Stimulated activated CD4-positive, alpha-beta T cell treated with anti-CD3 and anti-CD28 coated beads, Interleukin-12 subunit alpha, Interleukin-12 subunit beta, amount 100 ng/mL, for 48 hours (primary cell): ENCODE data around the gene NSD1.
"Not testable (repeated sequence)": the region's sequence is repeated elsewhere in the genome, so short reads cannot be mapped to it uniquely, and the experiment has no call there.

Experiments used
- DNase-seq, 3 donors: peaks; one replicate each; pipeline ENCODE4 v3.0.0-alpha.2; 2020; ENCODE audit warnings: low read depth in 2 of 3, low spot score in 1 of 3

Gene NSD1

DNA sequence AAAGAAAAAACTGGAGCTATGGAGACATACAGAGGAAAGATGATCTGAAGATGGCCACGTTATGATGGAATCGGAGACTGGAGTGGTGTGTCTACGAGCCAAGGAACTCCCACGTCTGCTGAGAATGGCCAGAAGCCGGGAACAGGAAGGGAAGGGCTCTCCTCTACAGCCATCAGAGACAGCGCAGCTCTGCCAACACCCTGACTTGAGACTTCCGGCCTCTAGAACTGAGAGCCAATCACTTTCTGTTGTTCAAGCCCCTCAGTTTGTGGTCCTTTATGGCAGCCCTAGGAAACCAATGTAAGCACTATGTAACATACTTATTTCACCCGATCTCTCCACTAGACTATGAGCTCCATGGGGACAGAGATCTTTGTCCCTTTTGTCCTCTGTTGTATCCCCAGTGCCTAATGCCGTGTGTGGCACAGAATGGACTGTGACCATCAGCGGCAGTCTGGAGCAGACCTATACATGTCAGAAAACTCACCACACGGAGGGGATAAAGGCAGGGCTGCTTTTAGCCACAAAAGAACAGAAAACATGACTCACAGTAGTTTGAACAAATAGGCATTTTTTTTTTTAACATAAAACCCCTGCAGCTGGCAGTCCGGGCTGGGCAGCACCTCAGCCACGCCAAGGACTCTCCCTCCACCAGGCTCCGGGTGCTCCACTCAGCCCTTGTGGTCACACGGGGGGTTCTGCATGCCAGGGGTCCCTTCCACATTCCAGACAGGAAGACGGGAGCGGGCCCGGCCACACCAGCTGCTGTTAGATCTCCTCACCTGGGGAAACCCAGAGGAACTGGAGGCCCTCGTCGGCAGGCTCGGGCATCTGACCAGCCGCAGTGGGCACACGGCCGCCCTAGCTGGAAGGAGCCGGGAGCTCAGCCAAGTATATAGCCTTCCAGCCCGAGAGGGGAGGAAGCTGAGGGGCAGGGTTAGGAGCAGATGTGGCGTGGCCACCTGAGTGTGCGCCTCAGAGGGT lies 194.3 kb downstream of the NSD1 start:
- DNase-seq = no peak

DNA sequence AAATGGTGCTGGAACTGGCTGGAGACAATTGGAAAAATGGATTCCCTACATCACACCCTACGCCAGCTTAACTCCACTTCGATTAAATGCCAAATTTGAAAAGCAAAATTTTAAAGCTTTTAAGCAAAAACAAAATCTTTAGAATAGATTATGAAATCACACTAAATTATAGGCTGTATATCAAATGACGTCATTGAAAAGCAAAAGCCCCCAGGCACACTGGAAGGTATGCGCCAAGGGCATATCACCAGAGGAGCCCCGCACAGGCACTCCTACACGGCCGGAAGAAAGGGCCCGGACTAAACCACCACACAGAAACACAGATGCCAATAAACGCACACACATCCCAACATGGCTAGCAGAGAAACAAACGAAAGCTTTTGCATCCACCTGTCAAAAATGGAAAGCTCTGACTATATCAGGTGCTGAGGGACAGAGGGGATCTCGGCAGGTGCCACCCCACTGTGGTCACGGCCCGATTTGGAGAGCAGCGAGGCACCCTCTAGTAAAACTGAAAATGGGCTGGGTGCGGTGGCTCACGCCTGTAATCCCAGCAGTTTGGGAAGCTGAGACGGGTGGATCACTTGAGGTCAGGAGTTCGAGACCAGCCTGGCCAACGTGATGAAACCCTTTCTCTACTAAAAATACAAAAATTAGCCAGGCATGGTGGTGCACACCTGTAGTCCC lies 195.1 kb downstream of the NSD1 start:
- DNase-seq = no peak

DNA sequence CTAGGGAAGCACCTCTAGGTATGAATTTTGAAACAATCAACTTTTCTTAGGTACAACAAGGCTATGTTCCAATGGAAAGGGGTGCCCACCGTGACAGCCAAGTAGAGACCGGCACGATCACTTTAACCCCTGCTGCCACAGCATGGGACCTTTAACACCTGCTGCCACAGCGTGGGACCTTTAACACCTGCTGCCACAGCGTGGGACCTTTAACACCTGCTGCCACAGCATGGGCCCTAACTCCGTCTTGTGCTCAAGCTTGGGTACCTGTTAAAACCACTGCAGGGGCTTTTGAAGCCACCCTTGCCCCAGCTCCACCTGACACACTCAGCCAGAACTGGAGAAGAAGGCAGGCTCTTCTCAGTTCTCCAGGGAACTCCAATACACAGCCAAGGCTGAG lies 196.3 kb downstream of the NSD1 start:
- DNase-seq = no peak

DNA sequence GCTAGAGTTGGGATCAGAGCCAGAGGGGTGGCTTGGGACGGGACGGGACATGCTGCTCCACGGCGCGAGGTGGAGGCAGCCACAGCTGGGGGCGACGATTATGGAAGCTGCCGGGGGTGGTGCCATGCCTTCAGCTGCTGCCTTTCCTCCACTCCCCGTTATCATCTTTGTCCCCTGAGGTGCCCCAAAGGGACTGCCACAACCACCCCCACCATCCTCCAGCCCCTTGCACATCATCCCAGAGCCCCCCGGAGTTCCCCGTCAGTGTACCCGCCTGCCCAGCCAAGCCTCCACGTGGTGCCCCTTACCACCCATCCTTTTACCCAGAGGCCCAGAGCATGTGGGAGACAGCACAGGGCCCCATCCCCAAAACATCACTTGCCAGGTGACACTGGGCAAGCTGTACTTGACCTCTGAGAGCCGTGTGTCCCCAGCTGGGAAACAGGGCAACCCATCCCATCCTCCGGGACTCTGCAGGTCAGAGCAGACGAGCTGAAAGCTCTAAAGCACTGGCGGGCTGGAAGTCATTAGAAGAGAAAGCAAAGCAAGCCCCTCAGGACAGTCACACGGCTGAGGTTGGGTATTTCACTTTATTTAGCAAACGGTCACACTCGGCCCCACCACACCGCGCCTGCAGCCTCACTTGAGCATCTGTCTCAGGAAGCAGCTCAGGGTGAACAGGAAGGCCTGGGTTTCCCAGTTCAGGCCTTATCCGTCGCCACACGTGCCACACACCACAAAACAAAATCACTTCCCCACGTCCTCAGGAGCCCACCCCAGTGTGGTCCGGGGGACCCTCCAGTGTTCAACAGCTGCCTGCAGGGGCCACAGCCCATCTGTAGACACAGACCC lies 197.6 kb downstream of the NSD1 start:
- DNase-seq = no peak

- no peak for DNase-seq
Measured at GRCh38 chr5:177332031-177332895, 198.7 kb downstream of the NSD1 start.

GRCh38 chr5:177332896-177333260 lies 199.3 kb downstream of the NSD1 start:
- no peak for DNase-seq

GRCh38 chr5:177333420-177334154 lies 200.0 kb downstream of the NSD1 start:
- DNase-seq = no peak

DNA sequence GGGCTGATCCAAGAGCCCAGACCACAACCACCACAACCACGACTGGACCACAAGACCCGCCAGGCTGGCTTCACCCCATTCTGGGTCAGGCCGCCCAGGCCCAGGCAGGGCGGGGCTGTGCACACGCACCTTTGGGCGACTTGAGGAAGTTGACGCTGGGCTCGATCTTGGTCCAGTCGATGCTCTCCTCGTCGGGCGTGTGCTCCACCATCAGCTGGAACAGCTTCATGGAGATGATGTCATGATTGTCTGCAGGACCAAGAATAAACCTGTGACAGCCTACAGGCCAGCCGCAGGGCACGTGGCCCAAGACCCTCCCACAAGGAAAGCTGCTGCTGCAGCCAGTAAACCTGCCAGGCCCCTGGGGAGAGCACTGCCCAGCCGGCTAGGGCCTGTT lies 200.6 kb downstream of the NSD1 start:
- no peak for DNase-seq

GRCh38 chr5:177334781-177335700 lies 201.5 kb downstream of the NSD1 start:
- no peak for DNase-seq

DNA sequence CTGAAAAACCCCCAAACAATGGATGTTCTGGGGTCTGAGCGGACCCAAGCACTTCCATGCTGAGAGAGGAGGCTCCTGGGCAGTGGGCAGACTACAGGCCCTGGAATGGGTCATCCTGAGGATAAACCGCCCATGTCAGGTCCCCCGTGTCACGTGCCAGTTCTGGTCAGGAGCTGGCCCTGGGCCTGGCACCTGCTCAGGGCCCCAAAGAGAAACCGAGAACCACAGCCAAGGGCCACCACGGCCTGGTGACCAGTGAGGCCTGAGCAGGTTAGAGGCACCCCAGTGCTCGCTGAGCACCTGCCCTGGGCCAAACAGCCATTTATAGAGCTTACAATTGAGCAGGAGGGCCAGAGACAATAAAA lies 202.1 kb downstream of the NSD1 start:
- no peak for DNase-seq

DNA sequence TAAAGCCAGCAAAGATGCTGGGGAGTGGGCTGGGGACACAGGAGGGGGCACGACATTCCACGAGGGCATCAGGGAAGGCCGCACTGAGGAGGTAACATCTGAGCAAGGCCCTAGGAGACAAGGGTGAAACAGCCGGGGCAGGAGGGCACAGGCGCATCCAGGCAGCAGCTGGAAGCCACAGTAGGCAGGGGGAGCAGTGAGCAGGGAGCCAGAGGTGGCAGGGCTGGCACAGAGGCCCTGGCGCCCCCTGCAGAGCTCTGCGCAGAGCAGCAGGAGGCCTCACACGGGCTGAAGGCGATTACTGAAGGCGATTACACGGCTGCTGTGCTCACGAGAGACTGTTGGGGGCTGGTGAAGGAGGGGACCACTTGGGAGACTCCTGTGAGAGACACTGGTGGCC lies 202.5 kb downstream of the NSD1 start:
- DNase-seq = peak in 1 of 3 donors; percentile 20

DNA sequence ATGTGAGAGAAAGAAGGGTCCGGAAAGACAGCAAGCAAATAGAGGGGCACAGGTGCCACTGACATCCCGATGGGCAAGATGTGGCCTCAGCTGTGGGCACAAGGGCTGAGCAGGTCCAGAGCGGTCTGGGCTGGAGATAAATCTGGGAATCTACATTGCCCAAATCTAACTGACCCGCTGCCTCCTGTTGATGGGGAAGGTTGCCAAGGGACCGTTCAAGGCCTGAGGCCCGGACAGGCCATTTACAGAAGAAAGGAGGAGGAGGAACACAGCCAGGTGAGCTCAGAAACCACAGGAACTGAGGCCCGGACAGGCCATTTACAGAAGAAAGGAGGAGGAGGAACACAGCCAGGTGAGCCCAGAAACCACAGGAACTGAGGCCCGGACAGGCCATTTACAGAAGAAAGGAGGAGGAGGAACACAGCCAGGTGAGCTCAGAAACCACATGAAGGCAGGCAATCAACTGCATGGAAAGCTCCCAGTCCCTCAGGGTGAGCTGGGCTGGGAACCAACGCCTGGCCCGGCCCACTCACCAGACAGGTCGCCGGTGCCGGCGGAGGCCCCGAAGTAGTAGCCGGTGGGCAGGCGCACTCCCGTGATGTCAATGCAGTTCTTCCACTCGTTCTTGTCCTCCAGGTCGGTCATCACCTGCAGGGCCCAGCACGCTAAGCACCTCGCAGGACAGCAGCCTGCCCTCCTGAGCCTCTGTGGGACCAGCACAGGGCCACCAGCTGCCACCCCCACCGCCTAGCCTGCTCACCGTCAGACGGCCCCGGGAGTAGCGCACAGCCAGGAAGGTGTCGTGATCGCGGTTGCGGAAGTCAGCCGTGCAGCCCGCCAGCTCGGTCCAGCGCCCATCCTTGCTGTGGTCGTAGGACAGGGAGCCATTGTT lies 203.3 kb downstream of the NSD1 start:
- DNase-seq = no peak

DNA sequence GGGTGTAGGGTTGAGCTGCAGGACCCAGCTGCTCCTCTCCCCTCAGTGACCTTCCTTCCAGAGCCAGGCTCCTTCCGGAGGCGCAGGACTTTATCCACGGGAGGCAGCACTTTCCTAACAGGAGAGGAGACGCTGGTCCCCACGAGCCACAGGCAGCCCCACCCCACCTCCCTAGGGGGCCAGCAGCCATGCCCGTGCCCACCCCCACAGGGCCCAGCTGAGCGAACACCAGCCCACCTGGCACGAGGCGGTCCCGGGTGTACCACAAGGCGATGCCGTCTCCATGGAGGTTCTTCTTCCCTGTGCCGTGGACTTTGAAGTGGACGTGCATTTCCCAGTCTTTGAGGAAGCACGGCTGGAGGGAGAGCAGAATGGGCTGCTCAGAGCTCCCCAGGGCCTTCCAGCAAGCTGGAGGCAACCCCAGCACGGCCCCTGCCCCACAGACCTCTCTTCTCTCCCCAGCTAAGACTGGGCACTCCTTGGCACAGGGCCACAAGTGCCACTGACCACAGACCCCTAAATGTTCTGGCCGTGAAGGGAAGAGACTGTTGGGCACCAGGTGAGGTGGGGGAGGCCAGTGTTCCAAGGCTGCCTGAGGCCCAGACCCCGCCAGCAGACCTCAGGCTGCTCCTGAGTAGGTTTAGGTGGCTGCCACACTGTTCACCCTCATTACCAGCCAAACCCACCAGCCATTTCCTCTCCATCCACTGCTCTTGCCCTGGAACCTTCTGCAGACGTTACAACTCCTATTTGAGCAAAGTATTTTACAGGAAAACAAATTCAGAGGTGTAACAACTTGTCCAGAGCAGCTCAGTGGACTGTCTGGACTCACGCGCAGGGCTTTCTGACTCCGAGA lies 204.9 kb downstream of the NSD1 start:
- no peak for DNase-seq

GRCh38 chr5:177339107-177339638 lies 205.6 kb downstream of the NSD1 start:
- DNase-seq = no peak

DNA sequence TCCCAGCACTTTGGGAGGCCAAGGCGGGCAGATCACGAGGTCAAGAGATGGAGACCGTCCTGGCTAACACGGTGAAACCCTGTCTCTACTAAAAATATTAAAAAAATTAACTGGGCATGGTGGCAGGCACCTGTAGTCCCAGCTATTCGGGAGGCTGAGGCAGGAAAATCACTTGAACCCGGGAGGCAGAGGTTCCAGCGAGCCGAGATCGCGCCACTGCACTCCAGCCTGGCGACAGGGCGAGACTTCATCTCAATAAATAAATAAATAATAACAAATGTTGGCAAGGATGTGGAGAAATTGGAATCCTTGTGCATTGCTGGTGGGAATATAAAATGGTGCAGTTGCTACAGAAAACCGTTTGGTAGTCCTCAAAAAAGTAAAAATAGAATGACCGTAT lies 209.4 kb downstream of the NSD1 start:
- not testable (repeated sequence) for DNase-seq

DNA sequence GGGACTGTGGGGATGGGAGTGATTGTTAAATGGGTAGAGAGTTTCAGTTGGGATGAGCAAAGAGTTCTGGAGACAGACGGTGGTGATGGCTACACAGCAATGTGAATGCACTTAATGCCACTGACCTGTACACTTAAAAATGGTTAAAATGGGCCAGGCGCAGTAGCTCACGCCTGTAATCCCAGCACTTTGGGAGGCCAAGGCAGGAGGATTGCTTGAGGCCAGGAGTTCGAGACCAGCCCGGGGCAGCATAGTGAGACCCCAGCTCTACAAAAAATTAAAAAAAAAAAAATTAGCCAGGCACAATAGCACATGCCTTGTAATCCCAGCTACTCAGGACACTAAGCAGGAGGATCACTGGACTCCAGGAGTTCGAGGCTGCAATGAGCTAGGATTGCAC lies 210.2 kb downstream of the NSD1 start:
- no peak for DNase-seq

DNA sequence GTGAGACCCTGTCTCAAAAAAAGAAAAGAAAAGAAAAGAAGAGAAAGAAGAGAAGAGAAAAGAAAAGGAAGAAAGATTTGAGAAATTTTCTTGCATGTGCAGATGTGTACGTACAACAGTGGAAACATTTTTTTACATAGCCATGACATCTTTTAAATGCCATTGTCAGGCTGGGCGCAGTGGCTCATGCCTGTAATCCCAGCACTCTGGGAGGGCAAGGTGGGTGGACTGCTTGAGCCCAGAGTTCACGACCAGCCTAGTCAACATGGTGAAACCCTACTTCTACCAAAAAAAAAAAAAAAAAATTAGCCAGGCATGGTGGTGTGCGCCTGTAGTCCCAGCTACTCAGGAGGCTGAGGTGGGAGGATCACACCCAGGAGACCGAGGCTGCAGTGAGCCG lies 211.3 kb downstream of the NSD1 start:
- no peak for DNase-seq
